AG10803 (cell line): Measurements from ENCODE around the gene VEZT.

Experiments
- DNase-seq: peaks from one replicate; pipeline ENCODE4 v3.0.0; 2010; ENCODE audit warnings: low read depth
- H3K4me3 ChIP-seq: 2 replicates; pipeline ENCODE4 v1.5.1; 2011; ENCODE audit warnings: mild to moderate bottlenecking, low read length, control low read depth
- TF ChIP-seq, protein P1 (sequence below): conservative IDR thresholded peaks from 2 replicates; pipeline ENCODE4 v1.5.1; 2011; ENCODE audit warnings: mild to moderate bottlenecking, low read length, control low read depth, inconsistent platforms

The VEZT gene

DNA sequence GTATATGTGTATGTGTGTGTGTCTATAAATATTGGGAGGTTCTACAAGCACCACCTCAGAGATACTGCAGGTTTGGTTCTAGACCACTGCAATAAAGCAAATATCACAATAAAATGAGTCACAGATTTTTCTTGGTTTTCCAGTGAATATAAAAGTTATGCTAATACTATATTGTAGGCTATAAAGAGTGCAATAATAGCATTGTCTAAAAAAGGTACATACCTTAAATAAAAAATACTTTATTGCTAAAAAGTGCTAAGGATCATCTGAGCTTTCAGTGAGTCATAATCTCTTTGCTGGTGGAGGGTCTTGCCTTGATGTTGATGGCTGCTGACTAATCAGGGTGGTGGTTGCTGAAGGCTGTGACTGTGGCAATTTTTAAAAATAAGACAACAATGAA is 111.1 kb downstream of the VEZT start:
- TF ChIP-seq, protein P1, sequence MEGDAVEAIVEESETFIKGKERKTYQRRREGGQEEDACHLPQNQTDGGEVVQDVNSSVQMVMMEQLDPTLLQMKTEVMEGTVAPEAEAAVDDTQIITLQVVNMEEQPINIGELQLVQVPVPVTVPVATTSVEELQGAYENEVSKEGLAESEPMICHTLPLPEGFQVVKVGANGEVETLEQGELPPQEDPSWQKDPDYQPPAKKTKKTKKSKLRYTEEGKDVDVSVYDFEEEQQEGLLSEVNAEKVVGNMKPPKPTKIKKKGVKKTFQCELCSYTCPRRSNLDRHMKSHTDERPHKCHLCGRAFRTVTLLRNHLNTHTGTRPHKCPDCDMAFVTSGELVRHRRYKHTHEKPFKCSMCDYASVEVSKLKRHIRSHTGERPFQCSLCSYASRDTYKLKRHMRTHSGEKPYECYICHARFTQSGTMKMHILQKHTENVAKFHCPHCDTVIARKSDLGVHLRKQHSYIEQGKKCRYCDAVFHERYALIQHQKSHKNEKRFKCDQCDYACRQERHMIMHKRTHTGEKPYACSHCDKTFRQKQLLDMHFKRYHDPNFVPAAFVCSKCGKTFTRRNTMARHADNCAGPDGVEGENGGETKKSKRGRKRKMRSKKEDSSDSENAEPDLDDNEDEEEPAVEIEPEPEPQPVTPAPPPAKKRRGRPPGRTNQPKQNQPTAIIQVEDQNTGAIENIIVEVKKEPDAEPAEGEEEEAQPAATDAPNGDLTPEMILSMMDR: no peak
- H3K4me3 ChIP-seq: no peak overlapping the region
- DNase-seq: no peak

DNA sequence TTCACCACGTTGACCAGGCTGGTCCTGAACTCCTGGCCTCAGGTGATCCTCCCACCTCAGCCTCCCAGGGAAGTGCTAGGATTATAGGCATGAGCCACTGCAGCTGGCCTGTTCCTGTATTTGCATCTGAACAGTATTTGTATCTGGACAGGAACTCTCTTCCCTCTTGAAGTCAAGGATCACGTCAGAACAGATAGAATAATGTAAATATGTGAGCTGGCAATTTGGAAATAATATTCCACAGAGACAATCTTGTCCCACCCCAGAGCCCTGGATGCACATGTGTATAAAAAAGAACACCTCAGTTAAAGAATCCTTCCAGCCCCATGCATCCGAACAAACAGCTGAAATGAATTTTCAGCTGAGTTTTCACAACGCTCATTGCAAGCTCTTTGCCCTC is 118.3 kb downstream of the VEZT start:
- TF ChIP-seq, protein P1: no peak
- H3K4me3 ChIP-seq: peak overlapping the region; percentile 39
- DNase-seq: no peak

DNA sequence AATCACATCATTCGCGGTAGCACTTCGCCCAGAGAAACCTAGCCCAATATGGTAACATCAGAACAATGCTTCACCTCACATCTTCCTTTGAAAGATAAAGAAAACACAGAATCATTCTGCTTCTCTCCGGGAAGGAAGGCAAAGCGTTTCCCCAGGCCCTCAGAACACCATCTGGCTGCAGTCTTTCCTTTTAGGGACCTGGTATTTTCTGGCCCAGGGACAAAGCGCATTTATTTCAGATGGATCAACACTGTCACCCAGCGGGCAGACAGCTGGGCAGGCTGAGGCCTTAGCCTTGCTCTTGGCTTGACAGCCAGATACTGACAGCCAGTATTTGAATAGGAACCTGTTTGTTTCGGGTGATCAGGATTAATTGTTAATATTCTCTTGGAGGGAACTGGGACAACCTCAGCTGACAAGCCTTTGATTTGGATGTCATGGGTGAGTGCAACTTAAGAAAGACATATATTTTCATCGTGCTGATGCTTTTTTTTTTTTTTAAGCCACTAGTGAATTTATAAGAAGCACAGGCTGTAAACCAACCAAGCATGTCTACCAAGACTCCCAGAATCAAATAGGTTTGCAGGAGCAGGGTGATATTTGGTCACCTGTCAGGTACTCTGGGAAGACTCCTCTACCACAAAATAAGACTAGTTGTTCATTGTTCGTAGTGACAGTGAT is 118.9 kb downstream of the VEZT start:
- TF ChIP-seq, protein P1: peak; percentile 97
- DNase-seq: peak; percentile 87
- H3K4me3 ChIP-seq: peak overlapping the region; percentile 39

DNA sequence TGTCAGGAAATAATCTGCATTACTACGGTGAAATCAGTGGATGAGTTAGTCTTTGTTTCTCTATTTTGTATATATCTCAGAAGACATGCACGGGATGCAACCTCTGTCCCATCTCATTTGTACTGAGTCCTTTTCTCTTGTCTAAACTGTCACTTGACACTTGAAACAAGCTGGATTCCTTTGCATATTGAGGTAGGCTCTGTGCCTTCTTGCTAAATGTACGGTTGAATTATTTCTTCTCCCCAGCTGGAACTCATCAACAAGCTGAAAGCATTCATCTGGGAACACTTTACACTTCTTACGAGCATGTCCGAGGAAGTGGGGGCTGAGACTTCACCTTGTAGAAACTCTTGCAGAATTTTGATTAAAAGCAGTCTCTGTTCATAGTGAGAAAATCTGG is 119.5 kb downstream of the VEZT start:
- DNase-seq: peak; percentile 87
- no peak overlapping the region for H3K4me3 ChIP-seq
- TF ChIP-seq, protein P1: no peak

DNA sequence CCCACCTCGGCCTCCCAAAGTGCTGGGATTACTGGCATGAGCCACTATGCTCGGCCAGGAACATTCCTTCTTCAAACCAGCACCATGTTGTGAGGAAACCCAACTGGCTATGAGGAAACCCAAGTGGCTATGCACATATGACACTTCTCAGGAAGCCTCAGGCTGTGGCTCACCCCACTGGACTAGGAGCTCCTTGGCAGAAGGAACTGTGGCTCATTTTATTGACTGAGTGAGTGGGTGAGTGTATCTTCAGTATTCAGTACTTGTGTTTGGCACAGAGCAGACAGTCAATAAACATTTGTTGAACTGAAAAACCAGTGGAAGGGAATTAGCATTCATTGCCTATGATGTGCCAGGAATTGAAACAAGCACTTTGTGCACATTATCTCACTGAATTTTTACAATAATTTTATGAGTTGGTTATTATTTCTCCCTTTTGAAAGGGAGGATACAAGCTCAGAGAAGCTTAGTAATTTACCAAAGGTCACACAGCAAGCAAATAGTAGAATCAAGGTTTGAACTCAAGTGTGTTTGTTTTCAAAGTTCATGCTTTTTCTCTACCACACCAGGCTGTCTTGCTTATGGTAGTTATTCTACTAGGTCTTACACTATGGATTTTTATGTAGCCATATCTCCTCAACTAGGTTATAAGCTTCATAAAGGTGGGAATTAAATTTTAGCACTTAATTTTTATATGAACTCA is 121.6 kb downstream of the VEZT start:
- TF ChIP-seq, protein P1: no peak
- DNase-seq: peak; percentile 42

DNA sequence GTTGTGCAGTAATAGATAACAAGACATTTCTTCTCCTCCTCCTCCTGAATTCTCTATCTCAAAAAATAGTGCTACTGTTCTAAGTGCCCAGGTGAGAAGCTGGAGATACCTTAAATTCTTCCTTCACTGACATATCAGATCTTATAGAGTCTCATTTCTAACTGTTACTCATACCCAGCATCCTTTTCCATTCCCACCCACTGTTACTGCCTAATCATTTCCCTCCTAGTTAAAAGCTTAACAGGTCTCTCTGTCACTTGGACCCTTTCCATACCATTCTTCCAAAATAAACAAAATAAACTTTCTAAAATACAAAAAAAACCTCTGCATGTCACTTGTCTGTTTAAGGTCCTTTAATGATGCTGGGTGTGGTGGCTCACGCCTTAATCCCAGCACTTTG is 124.4 kb downstream of the VEZT start:
- no peak overlapping the region for H3K4me3 ChIP-seq
- no peak for DNase-seq
- TF ChIP-seq, protein P1: no peak

More for the DNA sequence above, 121.6 kb downstream of the VEZT start:
- H3K4me3 ChIP-seq: no peak overlapping the region
